Activated CD4-positive, alpha-beta T cell treated with anti-CD3 and anti-CD28 coated beads, Interleukin-2, amount 50 U/mL, for 24 hours (primary cell): ENCODE data around the gene ALDH1A2.

Source experiments
- DNase-seq, 2 donors: peaks; one replicate each; pipeline ENCODE4 v3.0.0-alpha.2; 2020; ENCODE audit warnings: low read depth in 1 of 2, low spot score in 1 of 2

The ALDH1A2 gene

DNA sequence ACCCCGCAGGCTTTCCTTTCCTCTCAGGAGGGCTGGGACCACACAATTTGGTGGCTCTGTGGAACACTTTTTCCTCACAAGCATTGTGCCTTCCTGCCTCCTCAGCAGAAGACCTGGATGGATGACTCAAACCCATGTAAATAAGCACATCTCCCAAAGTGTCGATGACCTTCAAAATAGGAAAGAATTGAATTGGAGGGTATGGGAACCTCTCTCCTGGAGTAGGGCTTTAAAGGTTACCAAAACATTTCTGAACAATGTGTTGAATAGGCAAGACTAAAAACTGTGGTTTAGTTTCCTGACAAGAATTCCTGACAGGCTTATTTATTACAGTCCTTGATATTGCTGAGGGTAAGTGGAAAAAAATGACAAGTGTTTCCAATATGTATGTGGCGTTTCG lies 118.2 kb downstream of the ALDH1A2 start:
- no peak for DNase-seq

DNA sequence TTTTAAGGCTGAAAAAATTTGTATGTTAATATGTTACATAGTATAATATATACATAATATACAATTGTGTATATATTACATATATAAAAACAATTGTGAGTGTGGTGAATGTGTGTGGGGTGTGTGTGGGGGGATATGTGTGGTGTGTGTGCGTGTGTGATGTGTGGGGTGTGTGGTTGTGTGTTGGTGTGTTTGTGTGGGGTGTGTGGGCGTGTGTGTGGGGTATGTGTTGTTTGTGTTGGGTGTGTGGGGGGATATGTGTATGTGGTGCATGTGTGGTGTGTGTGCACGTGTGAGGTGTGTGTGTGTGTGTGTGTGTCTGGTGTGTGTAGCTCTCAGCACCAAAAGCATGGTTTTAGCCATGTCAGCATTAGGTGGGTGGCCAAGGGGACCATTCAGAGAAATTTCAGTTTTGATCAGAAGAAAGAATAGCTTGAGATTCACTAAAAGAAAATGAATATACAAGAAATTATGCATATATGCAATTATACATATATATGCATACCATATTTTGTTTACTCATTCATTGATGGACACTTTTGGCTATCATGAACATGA lies 118.9 kb downstream of the ALDH1A2 start:
- DNase-seq: no peak

DNA sequence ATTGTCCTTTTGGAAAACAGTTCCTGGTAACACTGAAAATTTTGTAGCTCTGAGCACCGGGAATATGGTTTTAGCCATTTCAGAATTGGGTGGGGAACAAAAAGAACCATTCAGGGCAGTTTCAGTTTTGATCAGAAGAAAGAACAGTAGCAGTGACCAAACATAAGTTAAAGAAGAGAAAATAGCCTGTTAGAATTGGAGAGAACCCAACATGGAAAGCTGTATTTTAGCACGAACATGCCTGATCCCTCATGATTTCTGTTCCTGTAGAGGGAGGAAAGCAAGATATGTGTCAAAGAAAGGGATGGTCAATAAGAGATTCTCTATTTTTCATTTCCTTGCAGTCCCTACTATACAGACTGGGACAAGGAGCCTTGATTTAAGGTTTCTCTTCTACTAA lies 119.9 kb downstream of the ALDH1A2 start:
- DNase-seq: no peak

DNA sequence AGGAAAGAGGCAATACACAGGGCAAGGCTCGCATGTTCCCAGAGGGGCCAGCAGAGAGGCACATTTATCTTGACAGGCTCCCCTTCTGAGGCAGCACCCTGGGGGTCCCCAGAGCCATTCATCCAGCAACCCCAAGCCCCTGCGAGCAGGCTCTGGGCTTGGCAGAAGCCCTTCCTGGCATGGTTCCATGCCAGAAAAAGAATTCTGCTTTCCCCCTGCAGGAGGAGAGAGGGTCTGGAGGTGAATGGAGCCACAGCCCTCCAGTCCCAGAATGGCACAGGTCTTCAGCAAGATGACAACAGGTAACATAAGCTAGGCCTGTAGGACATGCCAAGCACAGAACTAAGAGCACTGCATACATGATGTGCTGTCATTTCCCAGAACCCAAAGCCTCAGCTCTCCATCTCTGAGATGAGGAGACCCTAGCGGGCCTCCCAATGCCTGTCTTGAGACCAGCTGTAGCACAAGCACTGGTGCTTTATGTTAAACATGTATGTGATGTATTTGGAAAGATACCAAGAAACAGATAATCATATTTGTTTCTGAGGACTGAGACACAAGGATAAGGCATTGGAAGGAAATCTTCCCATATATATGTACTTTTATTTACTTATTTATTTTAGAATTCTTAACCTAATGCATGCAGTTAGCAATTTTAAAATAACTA lies 121.6 kb downstream of the ALDH1A2 start:
- no peak for DNase-seq

DNA sequence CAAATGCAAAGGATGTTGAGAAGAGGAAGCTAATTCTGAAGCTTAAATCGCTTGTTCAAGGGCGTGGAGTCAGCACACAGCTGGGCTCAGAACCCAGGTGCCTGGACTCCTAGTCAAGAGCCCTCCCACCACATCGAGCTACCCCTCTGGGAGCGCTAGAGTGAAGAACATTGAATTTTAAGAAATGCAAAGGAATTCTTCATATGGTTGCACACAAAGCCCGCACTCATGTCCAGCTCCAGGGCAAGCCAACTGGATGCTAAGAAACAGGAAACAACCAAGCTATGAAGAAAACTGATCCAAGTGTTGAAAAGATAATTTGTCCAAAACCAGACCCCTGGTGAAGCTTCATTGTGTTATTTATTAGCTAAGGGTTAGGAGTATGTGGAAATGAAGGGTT lies 122.3 kb downstream of the ALDH1A2 start:
- no peak for DNase-seq

DNA sequence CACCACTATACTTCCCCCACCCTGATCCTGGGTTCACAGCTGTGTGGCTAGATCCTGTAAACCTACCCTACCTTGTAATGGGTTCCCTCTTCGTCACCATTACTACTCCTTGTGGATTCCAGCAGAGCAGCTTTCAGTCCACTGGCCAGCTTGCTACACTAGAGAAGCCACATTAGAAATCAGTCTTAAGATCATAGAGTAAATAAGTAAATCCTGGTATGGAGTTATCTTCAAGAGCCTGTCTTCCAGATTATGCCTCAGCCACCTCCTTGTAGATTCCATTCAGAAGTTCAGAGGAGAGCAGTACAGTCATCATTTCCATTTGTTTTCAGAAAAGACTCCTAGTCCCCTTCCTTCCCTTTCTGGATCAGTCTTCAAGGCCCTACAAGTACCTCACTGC lies 123.7 kb downstream of the ALDH1A2 start:
- no peak for DNase-seq

DNA sequence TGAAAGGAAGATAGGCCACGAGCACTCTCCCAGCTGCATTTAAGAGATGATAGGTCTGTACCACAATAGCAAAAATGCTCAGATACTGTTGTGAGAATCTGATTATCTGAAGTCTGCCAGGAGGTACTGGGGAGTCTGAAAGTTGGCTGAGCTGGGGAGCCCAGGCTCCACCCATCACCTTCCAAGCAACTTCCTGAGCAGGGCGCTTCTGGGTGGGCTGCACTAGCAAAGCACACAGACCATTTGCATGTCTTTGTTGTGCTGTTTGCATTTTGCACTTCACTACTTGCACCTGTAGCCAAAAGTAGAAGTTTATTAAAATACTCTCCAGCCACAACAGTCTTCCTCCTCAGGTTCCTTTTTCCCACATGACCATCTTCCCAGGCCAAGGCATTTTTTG lies 133.2 kb downstream of the ALDH1A2 start:
- DNase-seq: no peak

DNA sequence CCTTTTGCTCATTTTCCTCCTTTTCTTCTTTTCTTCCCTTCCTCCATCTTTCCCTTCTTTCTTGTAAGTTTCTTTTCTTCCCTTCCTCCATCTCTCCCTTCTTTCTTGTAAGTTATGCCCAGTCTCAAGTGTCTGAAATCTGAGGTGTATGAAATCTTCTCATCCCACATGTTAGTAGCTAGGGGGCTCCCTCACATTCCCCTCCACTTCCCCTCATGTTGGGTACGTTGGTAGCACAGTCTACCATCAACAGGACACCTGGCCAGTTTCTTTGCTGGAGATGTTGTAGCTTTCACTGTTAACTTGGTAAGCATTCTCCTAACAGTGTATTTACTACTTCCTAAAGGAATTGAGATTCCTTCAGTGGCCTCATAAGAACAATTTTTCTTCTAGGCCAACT lies 133.9 kb downstream of the ALDH1A2 start:
- no peak for DNase-seq

DNA sequence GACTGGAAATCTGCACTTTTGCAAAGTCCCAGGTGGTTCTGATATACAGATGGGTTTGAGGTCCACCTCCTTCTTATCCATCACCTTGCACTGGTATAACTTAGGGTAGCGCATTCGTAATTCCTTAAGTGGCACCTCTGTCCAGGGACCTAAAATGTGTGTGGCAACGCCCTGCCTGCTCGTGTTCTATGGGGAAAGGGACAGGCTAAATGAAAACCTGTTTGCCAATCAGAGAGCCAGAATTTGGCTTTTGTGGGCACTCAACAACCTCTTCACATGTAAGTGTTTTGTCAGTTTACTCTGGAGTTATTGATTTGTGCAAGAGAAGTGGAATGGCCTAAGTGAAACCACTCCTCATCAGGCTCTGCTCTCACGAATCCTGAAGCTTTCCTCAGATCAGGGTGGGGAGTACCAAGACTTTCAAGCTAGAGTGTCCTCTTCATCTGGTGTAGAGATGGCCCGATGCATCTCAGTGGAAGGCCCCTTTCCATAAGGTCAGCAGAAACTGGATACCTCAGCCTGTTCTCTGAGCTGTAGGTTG lies 138.3 kb downstream of the ALDH1A2 start:
- no peak for DNase-seq

DNA sequence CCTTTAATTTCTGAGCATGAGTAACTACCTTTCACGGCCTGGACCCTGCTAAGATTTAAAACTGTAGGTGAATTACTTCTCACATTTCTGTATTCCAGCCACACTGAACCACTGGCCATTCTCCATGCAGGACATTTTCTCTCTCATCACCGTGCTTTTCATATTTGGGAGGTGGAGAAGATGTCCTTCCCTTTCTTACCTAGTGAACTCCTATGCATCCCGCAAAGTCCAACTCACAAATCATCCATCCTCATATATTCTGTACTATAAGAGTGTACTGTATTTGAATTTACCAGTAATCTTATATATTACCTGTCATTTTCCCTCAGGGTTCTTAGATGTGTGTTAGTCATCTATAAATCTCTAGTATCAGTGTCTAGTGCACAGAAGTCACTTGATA lies 139.9 kb downstream of the ALDH1A2 start:
- no peak for DNase-seq

DNA sequence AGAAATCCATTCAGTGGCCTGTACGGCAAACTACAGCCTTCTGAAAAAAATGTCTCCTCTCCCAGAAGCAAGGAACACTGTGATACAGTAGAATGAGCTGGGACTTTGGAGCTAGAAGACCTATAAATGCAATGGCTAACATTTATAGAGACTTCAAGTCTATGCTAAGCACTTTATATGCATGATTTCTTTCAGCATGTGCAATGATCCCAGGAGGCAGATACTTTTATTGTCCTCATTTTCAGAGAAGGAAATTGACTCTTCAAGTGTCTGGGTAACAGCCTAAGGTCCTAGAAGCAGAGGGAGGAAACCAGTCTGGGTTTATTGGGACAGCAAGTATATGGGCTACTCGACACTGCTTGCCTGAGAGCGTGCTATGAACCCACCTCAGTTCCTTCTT lies 140.9 kb downstream of the ALDH1A2 start:
- DNase-seq: no peak

DNA sequence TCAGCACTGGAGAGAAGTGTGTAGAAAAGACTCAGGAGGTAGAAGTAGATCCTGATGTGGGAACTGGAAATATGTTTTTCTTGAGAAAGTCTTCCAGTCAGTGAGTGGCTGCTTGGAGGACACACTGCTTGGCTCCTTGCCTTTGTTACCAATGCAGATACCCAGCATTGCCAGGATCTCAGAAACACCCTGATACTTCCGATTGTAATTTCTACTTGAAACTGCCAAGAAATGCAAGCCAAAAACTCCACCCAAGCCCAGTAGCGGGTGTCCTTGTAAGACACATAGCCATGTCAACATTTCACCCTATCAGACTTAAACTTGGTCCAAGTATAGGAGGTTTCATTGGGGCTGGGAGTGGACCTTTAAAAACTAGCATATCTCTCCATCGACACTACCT lies 141.8 kb downstream of the ALDH1A2 start:
- no peak for DNase-seq

DNA sequence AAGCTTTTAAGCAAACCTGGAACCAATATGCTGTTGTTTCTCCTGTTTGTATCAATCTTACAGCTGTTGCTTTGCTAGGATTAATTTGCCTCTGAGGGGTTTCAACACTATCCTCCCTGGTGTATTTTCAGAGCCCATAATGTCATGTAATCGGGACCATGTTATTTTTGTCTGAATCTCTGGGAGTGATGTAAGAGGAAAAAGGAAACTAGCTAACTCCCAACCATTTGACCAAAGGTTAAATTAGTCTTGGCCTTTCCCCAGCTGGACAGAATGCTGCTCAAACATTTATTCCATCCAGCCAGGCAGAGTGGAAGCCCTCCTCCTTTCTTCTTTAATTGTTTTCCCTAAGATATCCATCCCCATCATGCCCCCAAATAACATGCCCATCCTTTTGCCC lies 142.2 kb downstream of the ALDH1A2 start:
- no peak for DNase-seq

DNA sequence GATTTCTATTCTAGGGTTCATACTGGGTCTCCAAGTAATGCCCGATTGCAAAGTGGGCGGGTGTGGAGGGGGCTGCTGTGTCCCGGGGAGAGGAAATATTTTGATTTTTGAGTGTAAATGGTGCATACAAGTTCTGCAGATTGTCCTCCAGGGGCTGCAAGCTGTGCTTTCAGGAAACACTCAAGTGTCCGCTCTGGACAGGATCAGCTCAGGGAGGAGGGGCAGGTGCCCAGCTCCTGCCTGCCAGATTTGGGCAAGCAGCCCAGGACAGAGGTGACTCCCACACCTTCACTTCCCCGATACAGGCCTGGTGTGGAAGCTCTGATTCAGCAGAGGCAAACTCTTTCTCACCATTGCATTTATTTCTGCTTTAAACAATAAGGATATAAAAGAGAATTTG lies 142.7 kb downstream of the ALDH1A2 start:
- no peak for DNase-seq

DNA sequence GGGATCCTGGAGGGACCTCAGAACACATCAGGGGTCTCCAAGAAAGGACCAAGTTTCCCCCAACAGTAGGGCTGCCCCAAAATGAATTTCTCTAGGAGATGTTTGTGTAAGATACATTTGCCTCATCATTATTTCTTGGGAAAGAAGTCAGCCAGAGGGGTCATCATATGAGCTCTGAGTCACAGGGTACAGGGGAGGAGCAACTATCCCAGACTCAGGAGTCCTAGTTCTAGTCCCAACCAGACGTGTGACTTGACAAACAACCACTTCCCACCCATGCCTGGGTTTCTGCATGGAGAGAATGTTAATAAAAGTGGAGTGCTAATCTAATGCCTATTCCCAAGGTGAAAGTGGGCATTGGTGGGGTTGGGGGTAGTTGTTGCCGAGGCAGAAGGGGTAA lies 144.1 kb downstream of the ALDH1A2 start:
- no peak for DNase-seq

DNA sequence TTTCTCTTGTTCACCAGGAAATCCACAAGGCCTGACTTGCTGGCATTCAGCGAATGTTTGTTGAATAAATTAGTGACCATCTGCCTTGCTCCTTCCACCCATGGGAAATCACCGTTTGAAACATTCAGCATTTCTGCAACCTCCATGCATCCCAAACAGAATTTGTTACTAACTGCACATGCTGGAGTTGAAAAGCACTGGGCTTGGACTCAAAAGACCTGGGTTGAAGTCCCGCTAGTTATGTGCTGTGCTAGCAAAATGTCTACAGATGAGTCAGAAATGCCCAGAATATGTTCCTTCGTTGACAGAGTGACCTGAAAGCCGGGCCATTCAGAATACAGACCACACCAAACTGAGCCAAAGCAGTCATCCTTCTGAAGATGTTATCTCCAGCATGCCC lies 144.6 kb downstream of the ALDH1A2 start:
- no peak for DNase-seq

DNA sequence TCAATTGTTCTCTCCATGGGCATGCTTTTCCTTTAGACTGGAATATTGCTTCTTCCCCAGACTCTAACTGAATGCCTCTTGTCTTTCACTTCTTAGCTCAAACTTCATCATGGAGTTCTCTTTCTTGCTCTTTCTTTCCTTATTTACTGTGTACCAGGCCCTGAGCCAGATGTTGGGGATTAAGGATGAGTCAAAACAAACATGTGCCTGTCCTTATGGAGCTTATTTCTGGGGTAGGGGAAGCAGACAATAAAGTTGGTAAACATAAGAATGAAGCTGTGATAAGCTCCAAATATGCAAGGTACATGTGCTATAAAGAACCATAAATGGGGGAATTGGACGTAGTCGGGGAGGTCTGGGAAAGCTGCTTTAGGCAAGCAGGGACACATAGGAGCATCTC lies 145.8 kb downstream of the ALDH1A2 start:
- no peak for DNase-seq

DNA sequence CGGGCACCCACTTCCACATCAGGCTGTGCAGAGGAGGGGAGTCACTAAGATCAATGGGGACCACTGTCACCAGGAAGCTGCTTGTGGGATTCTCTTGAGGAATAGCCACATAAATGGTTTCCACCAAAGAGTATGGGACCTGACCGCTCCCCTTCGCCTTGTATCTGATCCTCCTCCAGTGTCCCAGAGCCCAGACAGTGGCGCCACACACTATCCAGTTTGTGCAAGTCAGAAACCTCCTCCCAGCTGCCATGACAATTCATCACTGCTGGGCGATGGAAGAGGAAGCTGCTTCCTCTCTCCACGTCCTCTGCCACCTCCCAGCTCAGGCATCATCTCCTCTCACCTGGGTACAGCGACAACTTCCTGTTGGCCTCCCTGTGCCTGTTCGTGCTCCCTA lies 147.5 kb downstream of the ALDH1A2 start:
- DNase-seq: no peak

DNA sequence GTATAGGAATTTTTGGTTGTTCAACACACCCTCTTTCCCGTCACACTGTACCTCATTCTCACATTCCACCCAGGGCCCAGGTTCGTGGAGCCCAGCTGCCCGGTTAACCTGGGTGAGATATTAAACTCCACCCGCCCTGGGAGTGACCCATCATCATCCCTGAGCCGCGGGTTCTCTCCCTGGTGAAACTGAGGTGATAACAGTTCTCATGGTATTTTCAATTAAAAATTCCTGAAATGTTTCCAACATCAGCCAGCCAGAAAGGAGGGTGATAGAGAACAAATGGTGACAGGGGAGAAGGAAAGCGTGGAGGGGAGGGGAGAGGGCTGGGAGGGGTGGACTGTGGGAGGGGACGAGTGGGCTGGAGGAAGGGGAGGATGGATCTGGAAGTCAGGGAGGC lies 148.8 kb downstream of the ALDH1A2 start:
- DNase-seq: no peak

DNA sequence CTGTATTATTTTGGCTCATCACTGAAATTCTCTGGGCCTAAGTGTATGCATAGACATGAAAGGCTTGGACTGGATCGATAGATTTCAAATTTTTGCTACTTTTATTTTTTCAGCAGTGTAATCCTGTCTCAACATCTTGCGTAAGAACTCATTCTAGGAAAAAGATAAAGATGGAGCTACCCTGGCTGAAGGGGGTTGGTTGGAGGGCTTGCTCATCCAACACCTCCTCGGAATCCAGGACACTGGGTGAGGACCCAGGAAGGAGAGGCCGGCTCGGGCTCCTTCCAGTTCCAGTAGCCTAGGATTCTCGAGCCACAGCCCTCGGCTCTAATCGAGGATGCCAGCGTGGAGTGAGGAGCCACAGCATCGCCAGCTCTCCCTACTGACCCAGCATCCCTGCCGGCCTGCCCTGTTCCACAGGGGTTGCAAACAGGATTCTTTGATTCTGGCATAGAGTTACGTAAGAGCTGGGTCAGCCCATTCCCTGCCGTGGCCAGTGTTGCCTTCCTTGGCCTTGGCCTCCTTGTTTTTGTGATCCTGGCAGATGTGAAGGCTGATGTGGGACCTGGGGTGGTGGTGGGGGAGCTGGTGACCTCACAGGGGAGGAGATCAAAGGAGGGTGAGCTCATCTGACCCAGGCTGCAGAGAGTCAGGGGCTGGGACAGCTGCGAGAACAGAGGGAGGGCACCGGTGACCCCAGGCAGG lies 149.5 kb downstream of the ALDH1A2 start:
- no peak for DNase-seq

DNA sequence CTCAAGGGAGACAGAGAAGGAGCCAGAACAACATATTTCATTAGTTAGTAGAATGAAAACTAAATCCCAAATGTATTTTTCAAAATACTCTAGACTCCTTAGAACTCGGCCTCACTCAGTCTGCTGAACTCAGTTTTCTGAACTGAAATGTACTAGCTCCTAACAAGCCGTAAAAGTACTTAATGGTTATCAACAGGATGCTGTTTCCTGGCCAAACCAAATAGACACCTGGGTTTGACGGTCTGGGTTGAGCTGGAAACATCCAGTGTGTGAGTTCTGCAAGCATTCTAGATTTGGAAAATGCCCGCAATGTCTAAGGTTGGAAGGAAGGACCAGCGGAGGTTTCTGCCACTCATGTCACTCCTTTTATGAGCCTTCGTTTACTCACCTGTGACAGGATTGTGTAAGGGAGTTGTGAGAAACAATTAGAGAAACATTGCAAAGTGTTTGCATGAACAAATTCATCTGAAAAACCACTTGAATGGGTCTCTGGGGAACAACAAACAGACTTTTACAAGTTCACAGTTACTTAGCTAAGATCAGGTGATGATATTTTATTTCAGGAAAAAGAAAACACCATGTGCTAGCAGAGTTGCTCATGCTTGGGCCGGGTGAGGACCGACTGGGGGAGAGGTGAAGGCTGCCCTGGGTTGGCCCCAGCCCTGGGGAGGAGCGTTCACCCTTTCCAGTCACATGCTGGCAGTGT lies 151.0 kb downstream of the ALDH1A2 start:
- DNase-seq: no peak

DNA sequence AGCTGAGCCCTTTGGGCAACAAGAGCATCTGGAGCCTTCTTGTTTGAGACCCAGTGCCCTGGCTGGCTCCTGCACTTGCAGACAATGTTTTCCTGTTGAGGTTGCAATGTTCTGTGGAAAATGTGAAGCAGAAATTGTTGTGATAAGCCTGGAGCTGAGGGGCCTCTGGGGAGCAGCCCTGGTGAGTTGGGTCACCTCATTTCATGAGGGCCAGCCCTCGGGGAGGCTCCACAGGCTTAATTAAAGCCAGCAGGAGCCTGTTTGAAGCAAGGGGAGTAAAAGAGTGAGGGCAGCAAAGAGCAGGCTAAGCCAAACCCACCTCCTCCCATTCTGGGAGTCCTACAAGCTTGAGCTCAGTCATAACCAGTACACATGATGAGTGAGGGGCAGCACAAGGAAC lies 154.3 kb downstream of the ALDH1A2 start:
- no peak for DNase-seq
